NCI-H2107 treated with DMSO at 0.1 percent for 48 hours (cell line): ENCODE results near the gene METRN.

Source experiments
- DNase-seq: peaks from one replicate; lab custom pipeline; 2025; ENCODE audit not compliant: unreplicated experiment; lab: John Stamatoyannopoulos, UW

METRN gene

DNA sequence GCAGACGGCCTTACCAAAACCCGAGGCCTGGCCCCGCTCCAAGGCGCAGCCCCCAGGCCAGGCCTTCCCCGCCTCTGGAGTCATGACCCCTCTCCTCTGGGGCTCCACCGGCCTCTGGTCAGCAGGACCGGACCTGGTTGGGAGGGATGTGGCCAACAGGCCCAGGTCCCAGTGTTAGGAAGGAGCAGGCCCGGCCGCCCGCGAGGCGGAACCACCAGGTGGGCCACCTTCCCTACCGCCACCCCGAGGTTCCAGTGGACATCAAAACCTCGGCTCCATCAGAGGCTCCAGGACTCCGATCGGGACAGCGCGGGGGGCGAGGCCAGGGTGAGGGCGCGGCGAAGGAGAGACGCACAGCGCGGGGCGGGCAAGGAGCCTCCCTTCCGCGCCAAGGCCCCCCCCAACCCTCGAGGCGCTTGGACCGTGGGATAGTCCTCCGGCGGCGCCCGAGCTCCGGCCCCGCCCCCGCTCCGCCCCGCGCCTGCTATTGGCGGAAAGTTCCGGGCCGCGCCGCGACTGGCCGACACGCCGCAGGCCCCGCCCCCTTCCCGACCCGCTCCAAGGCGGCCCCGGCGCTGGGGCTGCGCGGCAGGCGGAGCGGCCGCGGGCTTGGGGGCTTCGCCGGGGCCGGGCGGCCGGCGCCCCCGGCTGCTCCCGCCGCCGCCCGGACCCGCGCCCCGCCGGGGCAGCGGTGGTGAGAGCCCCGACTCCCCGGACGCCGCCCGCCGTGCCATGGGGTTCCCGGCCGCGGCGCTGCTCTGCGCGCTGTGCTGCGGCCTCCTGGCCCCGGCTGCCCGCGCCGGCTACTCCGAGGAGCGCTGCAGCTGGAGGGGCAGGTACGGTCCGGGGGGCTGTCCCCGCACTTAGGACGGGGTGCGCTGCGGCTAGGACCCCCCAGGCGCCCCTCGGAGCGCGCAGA lies at the start of gene METRN:
TSS of gene METRN (plus strand) at position 561 of the 919 bp plus-strand sequence. CDS start at position 733, 172 bp downstream.
- DNase-seq, result no peak

- no peak for DNase-seq
These were observed 48.3 kb upstream of the METRN start for GRCh38 chr16:666572-666971.

DNA sequence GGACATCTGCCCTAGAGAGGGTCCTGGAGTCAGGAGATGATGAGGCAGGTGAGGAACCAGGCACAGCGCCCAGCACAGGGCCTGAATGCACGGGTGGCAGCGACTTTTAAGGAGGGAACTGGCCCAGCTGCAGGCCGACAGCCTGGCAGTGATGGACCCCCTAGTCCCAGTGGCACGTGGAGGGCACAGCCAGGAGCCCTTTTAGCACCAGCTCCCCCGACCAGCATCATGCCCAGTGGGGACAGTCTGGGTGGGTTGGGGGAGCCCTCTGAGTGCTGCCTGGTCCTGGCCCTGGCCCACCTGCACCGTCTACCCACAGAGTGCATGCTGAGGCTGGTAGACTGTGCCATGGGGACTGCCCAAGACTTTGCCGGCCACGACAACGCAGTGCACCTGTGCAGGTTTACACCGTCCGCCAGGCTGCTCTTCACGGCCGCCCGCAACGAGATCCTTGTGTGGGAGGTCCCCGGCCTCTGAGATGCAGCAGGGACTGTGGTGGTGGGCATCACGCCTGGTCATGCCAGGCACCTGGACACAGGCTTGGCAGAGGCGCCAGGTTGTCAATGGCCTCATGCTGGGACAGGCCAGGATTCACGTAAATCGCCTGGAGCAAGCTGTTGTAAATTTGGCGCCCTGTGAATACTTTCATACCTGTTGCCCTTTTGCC lies 47.7 kb upstream of the METRN start:
- DNase-seq, result no peak

GRCh38 chr16:667780-668518 lies 47.0 kb upstream of the METRN start, which contains the start of gene RHOT2:
TSS of gene RHOT2 (plus strand) at chr16:668132. CDS start at chr16:668200, 68 bp downstream.
- DNase-seq, result peak; percentile 70

- DNase-seq, result no peak
These were observed 46.3 kb upstream of the METRN start for GRCh38 chr16:668519-669171.

- DNase-seq, result no peak
These were observed 45.3 kb upstream of the METRN start for GRCh38 chr16:669666-670065.

GRCh38 chr16:670485-671352 lies 44.2 kb upstream of the METRN start:
- DNase-seq, result no peak

- no peak for DNase-seq
These were observed 43.4 kb upstream of the METRN start for GRCh38 chr16:671353-672131.

DNA sequence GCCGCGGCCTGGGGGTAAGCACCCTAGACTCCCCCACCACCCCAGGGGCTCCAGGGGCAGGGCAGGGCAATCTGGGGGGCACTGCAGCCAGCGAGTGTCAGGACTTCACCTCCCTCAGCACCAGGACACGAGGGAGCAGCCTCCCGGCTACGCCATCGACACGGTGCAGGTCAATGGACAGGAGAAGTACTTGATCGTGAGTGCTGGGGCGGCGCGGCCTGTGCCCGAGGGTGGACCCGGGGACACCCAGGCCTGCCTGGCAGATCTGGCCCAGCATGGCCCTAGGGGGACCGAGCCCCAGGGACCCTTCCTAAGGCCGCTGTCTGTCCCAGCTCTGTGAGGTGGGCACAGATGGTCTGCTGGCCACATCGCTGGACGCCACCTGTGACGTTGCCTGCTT lies 42.5 kb upstream of the METRN start:
- DNase-seq, result no peak

DNA sequence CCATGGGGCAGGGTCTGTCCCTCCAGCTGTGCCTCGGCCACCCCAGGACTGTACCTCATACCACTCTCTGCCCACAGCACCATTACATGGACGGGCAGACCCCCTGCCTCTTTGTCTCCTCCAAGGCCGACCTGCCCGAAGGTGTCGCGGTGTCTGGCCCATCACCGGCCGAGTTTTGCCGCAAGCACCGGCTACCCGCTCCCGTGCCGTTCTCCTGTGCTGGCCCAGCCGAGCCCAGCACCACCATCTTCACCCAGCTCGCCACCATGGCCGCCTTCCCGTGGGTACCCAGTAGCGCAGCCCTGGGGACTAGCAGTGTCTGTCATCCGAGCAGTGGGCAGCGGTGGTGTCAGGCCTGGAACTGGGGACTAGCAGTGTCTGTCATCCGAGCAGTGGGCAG lies 42.1 kb upstream of the METRN start:
- no peak for DNase-seq

DNA sequence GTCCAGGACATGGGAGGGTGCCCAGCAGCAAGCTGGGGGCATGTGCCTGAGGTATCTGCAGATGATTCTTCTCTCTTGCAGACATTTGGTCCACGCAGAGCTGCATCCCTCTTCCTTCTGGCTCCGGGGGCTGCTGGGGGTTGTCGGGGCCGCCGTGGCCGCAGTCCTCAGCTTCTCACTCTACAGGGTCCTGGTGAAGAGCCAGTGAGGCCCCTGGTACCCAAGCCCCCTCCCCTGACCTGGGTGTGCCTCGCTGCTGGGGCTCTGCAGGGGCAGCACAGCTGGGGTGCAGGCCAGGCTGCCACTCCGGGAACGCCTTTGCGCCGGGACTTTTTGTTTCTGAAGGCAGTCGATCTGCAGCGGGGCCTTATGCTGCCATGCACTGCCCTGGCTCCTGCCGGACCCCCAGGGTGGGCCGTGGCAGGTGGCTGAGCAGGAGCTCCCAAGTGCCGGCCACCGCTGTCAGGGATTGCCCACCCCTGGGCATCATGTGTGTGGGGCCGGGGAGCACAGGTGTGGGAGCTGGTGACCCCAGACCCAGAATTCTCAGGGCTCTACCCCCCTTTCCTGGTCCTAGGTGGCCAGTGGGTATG lies 41.4 kb upstream of the METRN start:
- DNase-seq, result no peak

- no peak for DNase-seq
These were observed 40.6 kb upstream of the METRN start for GRCh38 chr16:674214-674881.

- DNase-seq, result no peak
These were observed 39.7 kb upstream of the METRN start, which contains the start of gene RHBDL1 for GRCh38 chr16:674968-675883. TSS of gene RHBDL1 (plus strand) at chr16:675671. CDS start at chr16:675791, 120 bp downstream.

- no peak for DNase-seq
These were observed 38.9 kb upstream of the METRN start for GRCh38 chr16:675884-676564.

DNA sequence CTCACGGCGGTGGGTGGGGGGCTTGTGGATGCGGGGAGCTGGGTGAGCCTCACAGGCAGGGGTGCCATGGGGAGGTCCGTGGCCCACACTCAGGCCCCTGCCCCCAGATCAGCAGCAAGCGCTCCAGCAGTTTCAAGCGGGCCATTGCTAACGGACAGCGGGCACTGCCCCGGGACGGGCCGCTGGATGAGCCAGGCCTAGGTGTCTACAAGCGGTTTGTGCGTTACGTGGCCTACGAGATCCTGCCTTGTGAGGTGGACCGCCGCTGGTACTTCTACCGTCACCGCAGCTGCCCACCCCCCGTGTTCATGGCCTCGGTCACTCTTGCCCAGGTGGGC lies 38.4 kb upstream of the METRN start:
- DNase-seq, result peak; percentile 48

DNA sequence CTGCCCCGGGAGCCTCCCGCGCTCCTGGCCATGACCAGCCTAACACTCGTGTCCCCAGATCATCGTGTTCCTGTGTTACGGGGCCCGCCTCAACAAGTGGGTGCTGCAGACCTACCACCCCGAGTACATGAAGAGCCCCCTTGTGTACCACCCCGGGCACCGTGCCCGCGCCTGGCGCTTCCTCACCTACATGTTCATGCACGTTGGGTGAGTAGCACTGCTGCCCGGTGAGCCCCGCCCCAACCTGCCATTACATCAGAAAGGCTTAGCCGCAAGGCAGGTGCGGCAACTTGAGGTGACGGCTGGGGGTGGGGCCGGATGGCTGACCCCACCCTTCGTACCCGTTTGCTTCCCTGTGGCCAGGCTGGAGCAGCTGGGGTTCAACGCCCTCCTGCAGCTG lies 38.0 kb upstream of the METRN start:
- DNase-seq, result peak; percentile 85
